HG03378 (cell line): ENCODE results near the gene PRDM7.

Experiments
- ATAC-seq: cut with Tn5 transposase; IDR thresholded peaks from one replicate; pipeline ENCODE4 v1.9.1; 2021; ENCODE audit warnings: mild to moderate bottlenecking, moderate library complexity; ENCODE audit not compliant: unreplicated experiment

Gene PRDM7

DNA sequence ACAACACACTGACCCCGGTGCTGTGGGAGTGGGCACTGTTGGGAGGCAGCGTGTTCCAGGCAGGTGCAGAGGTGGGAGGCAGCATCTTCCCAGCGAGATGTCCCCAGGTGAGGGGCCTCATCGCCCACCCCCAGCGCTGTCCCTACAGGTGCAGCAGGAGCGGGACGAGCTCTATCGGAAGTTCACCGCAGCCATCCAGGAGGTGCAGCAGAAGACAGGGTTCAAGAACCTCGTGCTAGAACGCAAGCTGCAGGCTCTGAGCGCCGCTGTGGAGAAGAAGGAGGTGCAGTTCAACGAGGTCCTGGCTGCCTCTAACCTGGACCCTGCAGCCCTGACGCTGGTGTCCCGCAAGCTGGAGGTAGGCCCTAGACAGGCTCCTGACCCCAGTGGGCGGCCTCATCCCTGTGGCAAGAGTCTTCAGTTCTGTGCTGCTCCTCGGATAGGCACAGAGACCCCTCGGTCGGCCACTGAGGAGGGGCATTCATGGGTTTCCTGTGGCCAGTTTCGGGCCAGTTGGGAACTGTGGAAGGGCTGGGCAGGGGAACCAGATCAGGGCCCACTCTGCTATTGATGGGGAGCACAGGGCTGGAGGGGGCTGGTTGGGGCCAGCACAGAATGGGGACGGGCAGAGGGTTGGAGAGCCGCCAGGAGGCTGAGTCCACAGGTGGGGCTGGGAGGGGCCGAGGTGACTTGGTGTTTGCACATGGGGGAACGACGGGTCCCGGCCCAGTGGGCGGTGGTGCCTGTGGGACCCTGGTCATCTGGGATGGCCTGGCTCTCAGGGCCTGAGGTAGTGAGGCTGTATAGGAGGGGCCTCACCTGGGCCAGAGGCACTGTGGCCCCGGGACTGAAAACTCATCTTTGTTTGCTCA lies 36.7 kb downstream of the PRDM7 start:
- no peak for ATAC-seq

DNA sequence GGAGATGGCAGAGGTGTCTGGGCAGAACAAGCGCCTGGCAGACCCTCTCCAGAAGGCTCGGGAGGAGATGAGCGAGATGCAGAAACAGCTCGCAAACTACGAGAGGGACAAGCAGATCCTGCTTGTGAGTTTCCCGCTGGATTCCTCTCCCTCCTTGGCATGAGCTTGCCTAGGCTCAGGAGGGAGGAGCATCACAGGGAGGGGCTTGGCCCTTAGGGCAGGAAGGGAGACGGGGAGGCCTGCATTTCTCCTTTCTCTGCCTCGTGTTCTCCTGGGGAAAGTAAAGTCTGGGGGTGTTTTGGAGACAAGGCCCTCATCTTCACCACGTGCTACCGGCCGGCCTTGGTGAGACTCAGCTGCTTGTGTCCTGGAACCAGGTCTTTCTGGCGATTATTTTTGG lies 39.9 kb downstream of the PRDM7 start:
- ATAC-seq: no peak

DNA sequence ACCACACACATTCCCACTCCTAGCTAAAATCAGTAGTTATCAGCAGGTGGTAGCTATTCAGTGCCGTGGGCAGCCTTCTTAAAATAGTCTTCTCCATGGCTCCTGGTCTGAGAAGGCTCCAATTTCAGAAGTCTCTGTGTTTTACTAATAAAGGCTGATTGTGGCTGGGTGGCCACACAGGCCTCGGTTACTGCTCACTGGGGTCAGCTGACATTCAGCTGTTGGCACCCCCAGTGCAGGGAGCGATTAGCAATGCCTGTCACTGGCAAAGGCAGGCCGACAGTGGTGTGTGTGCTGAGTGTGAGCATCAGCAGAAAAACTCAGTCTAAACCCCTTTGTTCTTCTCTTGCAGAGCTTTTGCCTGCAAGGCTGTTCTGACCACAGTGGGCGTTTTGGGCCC lies 41.2 kb downstream of the PRDM7 start:
- ATAC-seq: no peak

DNA sequence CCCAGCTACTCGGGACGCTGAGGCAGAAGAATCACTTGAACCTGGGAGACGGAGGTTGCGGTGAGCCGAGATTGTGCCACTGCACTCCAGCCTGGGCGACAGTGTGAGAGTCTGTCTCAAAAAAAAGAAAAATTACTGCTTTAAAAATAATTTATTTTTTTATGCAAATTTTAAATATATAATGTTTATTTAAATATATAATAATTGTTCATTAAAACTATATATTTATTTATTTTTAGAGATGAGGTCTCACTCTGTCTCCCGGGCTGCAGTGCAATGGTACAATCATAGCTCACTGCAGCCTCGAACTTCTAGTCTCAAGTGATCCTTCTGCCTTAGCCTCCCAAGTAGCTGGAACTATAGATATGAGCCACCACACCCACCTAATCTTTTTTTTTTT lies 42.6 kb downstream of the PRDM7 start:
- ATAC-seq: no peak

DNA sequence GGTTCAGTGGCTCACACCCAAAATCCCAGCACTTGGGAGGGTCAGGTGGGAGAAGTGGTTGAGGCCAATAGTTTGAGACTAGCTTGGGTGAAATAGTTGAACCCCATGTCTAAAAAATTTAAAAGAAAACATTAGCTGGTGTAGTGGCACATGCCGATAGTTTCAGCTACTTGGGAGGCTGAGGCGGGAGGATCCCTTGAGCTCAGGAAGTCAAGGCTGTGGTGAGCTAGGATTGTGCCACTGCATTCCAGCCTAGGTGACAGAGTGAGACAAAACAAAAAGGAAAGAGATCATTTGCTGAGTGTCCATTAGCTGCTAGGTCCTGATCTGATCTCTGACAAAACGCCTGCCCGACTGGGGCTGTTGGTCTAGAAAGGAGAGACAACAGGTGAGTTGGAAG lies 43.7 kb downstream of the PRDM7 start:
- no peak for ATAC-seq

DNA sequence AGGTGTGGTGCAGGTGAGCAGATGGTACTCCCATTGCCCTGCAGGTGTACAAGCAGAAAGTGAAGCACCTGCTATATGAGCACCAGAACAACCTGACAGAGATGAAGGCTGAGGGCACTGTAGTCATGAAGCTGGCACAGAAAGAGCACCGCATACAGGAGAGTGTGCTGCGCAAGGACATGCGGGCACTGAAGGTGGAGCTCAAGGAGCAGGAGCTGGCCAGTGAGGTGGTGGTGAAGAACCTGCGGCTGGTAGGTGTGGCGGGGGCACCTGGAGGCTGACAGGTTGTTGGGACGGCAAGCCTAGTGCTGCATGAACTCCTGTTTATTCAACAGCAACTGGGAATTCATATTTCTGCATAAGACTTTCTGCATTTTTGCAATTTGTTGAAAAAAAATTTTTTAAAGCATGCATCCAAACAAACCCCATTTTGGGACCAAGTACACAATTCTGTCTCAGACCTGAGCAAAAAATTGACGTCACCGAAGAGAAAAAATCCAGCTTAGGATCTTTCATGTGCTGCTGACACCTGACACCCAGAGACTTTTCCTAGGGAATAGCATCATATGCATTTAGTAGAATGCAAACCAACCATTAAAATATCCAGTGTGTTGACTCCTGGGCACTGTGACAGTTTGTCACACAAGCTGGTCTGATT lies 44.3 kb downstream of the PRDM7 start:
- no peak for ATAC-seq

DNA sequence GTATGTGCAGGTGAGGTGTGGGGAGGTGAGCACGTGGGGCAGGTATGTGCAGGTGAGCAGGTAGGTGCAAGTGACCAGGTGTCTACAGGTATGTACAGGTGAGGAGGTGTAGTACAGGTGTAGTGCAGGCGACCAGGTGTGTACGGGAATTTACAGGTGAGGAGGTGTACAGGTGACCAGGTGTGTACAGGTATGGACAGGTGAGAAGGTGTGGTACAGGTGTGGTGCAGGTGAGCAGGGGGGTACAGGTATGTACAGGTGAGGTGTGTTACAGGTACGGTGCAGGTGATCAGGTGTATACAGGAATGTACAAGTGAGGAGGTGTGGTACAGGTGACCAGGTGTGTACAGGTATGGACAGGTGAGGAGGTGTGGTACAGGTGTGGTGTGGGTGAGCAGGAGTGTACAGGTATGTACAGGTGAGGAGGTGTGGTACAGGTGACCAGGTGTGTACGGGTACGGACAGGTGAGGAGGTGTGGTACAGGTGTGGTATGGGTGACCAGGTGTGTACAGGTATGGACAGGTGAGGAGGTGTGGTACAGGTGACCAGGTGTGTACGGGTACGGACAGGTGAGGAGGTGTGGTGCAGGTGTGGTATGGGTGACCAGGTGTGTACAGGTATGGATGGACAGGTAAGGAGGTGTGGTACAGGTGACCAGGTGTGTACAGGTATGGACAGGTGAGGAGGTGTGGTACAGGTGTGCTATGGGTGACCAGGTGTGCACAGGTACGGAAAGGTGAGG lies 45.0 kb downstream of the PRDM7 start:
- ATAC-seq: no peak

DNA sequence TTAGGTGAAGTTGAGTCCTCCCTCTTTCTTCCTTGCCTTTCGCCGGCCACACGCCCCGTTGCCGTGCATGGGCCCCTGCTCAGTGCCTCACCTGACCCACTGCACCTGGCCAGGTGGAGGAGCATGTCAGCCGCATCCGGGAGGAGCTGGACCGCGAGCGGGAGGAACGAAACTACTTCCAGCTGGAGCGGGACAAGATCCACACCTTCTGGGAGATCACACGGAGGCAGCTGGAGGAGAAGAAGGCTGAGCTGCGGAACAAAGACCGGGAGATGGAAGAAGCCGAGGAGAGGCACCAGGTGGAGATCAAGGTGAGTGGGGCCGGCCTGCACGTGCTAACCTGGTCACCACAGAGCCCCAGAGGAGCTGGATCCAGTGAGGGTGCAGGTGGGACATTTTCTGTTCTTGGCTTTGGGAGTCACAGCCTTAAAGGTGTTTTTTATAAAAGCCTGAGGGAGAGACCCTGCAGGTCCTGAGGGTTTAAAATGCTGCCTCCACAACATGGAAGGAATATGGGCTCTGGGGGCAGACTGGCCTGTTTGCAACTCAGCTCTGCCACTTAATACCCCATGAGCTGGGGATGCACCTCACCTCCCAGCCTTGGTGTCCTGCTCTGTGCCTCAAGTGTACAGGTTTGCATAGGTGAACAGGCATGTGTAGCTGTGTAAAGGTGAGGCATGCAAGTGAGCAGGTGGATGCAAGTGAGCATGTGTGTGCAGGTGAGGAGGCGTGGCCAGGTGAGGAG lies 45.8 kb downstream of the PRDM7 start:
- ATAC-seq: no peak

DNA sequence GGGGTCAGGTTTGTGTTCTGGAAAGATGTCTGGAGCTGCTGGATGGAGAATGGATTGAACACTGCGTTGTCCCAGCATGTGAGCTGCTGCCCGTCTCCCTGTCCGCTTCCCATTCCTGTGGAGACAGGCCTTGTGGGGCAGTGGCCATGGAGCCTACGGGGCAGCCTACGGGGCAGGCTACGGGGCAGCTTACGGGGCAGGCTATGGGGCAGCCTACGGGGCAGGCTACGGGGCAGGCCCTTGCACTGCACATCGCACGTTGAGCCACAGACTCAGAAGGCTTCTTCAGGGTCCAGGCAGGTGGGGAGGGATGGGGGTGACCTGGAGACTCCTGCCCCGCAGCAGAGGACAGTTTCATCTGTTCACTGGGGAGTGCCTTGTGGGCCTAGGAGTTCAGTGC lies 48.1 kb downstream of the PRDM7 start:
- no peak for ATAC-seq

DNA sequence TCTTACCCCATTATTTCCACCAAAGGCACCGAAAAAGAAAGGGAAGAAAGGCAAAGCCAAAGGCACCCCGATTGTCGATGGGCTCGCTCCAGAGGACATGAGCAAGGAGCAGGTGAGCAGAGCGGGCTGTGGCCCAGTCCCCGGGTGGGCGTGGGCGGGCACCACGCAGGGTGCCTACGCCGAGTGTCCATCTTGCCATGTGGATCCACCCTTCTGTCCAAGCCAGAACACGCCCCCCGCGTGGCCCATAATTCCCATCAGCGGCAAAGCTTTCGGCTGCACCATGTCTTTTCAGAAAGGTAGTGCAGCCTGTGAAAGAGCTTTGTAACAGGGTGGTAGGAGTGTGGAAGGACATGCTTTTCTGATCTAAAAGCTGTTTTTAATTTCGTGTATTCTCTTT lies 49.5 kb downstream of the PRDM7 start:
- no peak for ATAC-seq

DNA sequence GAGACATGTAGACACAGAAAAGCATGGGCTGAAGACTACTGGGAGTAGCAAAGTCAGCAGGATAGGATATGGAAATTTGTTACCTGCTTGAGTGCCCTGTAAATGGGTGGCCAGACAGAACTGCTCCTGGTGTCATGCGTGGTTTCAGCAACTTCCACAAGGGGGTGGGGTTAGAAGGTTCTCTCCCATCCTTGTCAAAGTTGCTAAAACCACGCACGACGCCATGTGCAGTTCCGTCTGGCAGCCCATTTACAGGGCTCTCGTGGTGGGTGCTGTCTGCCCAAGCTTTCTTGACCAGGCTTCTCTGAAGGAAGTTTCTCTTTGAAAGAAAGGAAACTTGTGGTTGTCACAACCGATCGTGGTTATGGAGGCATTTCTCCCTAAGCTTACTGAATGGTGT lies 51.0 kb downstream of the PRDM7 start:
- no peak for ATAC-seq

DNA sequence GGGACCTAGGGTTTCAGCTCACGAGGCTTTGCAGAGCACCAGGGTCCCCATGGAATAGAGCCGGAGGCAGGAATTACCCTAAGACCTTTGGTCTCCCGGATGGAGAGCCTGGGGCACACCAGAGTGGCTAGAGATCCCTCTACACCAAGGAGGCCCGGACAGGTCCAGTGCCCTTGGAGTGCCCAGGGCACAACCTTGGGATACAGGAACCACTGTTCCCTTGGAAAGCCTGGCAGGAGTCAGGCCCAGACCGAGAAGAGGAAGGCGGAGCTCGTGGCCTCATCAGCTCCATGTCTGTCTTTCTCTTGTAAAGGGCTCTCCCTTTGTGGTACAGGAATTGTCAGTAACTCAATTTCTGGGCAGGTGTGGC lies 54.1 kb downstream of the PRDM7 start:
- no peak for ATAC-seq

DNA sequence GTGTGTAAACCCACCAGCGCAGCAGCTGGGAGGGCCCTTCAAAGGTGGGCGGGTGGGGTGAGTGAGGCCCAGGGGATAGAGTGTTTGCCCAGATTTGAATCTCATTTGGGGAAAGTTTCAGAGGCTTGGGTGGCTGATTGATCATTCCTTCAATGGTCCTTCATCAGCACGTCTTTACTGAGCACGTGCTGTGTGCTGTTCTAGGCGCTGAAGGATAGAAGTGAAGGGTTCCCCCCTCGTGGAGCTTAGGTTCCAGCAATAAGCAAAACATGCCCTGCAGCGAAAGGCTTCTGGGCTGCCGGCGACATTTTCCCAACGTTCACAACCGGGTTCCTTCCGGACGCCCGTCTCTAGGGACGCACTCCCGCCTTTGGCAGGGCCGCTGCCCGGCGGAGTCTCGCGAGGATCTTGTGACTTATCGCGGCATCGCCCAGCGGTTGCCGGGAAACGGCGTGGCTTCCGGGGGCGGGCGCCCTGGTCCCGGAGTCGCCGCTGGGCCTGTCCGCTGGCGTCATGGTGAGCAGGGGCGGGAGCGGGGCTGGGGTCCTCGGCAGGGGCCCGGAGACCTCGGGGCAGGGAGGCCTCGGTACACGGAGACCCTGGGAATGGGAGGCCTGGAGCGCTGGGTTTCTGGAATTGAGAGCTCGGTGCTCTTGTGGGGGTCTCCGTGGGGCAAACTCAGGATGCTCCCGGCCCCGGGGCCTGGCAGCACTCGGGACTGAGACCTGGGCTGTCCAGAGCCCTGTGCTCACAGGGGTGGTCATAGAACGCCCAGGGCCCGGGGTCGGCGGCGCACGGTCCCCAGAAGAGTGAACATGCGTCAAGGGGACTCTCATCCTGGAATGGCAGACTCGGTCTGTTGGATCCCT lies 54.7 kb downstream of the PRDM7 start:
- ATAC-seq: no peak

DNA sequence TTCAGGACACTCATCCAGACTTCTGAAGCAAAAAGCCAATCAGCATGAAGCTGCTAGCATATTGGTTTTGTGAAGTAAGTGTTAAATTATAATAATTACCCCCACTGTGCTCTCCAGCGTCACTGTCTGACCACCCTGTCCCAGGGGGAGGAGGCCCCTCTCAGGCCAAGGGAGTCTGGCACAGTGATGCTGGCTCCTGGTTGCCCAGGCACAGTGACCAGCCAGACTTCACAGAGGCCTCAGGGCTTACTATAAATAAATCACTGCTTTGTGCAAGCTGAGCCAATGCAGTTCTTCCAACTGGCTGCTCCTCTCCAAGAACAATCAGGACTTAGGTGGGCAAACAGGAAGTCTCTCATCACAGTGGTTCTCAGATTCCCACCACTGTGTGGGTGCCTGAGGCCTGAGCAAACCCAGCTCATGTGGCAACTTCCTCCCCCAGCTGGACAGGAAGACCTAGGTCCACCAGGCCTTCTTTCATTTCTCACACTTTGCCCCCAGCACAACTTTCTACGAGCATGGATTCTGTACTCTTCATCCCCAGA lies 56.2 kb downstream of the PRDM7 start:
- ATAC-seq: no peak

DNA sequence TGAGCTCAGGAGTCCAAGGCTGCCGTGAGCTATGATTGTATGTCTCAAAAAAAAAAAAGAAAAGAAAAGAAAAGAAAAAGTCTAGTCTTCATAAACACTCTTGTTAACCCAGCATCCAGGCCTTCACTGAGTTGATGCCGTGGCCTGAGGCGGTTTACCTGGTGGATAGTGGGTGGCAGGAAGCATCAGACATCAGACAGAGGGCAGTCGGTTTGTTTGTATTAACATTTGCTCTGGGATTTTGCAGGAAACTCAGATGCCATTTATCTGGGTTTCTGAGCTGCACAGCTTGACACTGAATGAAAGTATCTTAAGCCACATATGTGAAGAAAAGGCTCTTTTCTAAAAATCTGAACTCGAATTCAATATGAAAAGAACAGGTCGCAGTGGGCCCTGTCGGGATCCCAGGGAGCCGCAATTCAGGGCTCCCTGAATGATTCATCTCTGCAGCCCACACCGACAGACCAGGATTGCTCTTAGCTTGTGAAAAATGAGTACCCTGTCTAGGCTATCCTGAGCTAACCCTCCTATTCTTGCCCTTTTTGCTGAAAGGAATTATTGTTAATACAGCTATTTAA lies 56.8 kb downstream of the PRDM7 start:
- ATAC-seq: no peak

DNA sequence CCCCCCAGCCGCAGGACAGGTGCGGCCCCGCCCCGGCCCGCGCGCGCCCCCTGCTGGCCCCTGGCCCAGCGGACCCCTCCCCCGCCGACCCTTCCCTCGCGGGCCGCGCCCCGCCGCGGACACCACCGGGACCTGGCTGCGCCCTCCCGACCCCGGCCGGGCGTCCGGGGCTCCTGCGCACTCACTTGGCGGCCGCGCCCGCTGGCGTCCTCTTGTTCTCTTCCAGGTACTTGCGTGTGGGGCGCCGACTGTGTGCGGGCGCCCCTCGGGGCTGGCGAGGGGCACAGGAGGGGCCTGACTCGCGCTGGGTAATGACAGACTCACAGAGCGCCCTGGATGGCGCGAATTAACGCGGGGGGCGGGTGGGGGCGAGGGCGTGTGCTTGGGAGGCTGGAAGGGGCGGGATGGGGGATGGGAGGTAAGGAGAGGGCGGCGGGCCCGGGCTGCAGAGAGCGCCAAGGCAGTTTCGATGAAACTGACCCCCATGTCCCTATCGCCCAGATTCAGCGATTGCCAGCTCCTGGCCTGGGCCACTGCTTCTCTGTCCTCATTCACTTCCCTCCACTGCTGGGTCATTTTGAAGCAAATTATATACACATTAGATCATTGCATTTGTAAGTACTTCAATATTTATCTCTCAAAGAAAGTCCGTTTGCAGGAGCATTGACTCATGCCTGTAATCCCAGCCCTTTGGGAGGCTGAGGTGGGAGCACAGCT lies 57.4 kb downstream of the PRDM7 start:
- no peak for ATAC-seq

DNA sequence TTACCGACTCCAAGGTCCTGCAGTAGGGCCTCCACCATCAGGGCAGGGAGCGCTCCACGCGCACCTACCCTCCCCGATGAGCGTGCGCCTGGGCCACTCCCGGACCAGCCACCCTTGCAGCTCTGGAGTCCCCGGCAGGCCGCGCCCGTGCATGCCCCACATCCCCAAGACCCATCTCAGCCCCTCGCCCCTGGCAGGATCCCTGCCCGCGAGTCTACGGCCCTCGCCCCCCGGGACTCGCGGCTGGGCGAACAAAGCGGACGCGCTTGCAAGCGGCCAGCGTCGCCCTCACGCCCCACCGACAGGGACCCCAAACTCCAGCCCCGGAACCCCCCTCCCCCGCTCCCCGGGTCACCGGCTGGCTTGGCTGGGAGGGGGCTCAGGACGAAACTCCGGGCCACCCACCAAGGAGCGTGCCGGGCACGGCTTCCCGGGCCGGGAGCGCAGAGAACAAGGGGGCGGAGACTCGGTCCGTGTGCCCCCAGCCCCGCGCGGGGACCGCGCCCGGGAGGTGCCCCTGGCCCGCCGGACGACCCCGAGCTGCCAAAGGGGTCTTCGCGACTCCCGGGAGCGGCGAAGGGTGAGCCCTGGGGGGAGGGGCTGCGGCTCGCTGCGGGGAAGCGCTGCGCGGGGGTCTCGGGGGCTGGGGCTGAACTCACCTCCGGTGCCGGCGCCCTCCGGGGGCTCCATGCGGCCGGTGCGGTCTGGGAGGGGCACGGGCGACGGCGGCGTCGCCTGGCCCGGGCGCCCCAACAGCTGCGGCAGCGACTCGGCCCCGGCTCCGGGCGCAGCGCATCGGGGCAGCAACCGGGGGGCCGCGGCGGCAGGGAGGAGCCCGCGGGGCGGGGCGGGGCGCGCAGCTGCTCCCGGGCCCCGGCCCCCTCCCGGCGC lies 58.2 kb downstream of the PRDM7 start, which contains the start of gene DBNDD1:
Gene DBNDD1 (minus strand): TSS at position 805 of the 891 bp plus-strand sequence. CDS start 115 bp downstream, at position 690.
- no peak for ATAC-seq

DNA sequence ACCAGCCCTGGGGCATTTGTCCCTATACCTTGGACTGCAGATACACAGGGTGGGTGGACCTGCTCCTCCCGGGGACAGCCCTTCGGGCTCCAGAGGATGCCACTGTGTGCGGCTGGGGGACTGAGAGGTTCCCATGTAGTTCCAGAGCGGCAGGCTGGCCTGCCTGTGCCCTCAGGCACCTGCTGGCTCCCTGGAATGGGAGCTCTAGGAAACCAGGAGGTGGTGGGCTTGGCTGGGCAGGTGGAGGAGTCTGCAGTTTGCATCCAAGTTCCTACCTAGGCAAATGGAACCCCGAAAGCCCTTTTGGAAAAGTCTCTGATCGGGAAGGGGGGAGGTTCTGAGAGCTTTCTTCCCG lies 58.9 kb downstream of the PRDM7 start:
- ATAC-seq: no peak
